ENCODE results near the gene FLYWCH2. TPM values are rescaled to one million over a fixed set of nuclear protein-coding genes. Genes with fewer than 3 reads are reported as not detected.

Gene FLYWCH2
- total and polyA plus RNA-seq, 2 of the 13 experiments (the other 11 are each of a cell fraction or from before 2014, with no cell fraction given): 16.9 to 19.8 TPM

- 0 out of 2 replicates have a peak, but pooled peaks have one; percentile 56 for TF ChIP-seq KDM4B (CRISPR knock-in tag; IDR thresholded peaks at IDR 0.05)
- TF ChIP-seq ZMAT3 (CRISPR knock-in tag; conservative IDR thresholded peaks at IDR 0.05): peak; percentile 75; the same call in 1 of the 2 replicates
- peak; percentile 46; the same call in 1 of the 2 replicates for TF ChIP-seq ZNF580 (CRISPR knock-in tag; IDR thresholded peaks at IDR 0.05; ENCODE audit: borderline replicate concordance, low read depth)
- TF ChIP-seq, protein P1, sequence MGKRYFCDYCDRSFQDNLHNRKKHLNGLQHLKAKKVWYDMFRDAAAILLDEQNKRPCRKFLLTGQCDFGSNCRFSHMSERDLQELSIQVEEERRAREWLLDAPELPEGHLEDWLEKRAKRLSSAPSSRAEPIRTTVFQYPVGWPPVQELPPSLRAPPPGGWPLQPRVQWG (CRISPR knock-in tag; IDR thresholded peaks at IDR 0.05; ENCODE audit: borderline replicate concordance, low read depth): no peak
- peak; percentile 26; the same call in 1 of the 2 replicates for TF ChIP-seq ZNF30 (CRISPR knock-in tag; IDR thresholded peaks at IDR 0.05)
- TF ChIP-seq HIVEP1 (CRISPR knock-in tag; IDR thresholded peaks at IDR 0.05): peak; percentile 80; the same call in 1 of the 2 replicates
- TF ChIP-seq ATF7-NPFF (CRISPR knock-in tag; IDR thresholded peaks at IDR 0.05; ENCODE audit: low read depth): peak; percentile 48; the same call in 1 of the 2 replicates
- TF ChIP-seq SP4 (CRISPR knock-in tag; IDR thresholded peaks at IDR 0.05): peak; percentile 60
- TF ChIP-seq, protein P2, sequence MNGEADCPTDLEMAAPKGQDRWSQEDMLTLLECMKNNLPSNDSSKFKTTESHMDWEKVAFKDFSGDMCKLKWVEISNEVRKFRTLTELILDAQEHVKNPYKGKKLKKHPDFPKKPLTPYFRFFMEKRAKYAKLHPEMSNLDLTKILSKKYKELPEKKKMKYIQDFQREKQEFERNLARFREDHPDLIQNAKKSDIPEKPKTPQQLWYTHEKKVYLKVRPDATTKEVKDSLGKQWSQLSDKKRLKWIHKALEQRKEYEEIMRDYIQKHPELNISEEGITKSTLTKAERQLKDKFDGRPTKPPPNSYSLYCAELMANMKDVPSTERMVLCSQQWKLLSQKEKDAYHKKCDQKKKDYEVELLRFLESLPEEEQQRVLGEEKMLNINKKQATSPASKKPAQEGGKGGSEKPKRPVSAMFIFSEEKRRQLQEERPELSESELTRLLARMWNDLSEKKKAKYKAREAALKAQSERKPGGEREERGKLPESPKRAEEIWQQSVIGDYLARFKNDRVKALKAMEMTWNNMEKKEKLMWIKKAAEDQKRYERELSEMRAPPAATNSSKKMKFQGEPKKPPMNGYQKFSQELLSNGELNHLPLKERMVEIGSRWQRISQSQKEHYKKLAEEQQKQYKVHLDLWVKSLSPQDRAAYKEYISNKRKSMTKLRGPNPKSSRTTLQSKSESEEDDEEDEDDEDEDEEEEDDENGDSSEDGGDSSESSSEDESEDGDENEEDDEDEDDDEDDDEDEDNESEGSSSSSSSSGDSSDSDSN (CRISPR knock-in tag; IDR thresholded peaks at IDR 0.05): peak; percentile 56; the same call in 1 of the 2 replicates
- 0 out of 2 replicates have a peak, but pooled peaks have one; percentile 72 for TF ChIP-seq ARNT2 (CRISPR knock-in tag; IDR thresholded peaks at IDR 0.05; ENCODE audit: low read depth)
- no peak for TF ChIP-seq NFIB (CRISPR knock-in tag; IDR thresholded peaks at IDR 0.05; ENCODE audit: borderline replicate concordance)
- peak; percentile 27; the same call in 1 of the 2 replicates for TF ChIP-seq ZNF639 (CRISPR knock-in tag; conservative IDR thresholded peaks at IDR 0.05)
- no peak for TF ChIP-seq ZNF235 (CRISPR knock-in tag; IDR thresholded peaks at IDR 0.05; ENCODE audit: borderline replicate concordance)
- TF ChIP-seq BCLAF1 (IDR thresholded peaks at IDR 0.05): no peak
- 0 out of 2 replicates have a peak, but pooled peaks have one; percentile 39 for TF ChIP-seq XBP1 (CRISPR knock-in tag; IDR thresholded peaks at IDR 0.05)
- TF ChIP-seq, protein P3, sequence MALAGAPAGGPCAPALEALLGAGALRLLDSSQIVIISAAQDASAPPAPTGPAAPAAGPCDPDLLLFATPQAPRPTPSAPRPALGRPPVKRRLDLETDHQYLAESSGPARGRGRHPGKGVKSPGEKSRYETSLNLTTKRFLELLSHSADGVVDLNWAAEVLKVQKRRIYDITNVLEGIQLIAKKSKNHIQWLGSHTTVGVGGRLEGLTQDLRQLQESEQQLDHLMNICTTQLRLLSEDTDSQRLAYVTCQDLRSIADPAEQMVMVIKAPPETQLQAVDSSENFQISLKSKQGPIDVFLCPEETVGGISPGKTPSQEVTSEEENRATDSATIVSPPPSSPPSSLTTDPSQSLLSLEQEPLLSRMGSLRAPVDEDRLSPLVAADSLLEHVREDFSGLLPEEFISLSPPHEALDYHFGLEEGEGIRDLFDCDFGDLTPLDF (CRISPR knock-in tag; IDR thresholded peaks at IDR 0.05): no peak
- TF ChIP-seq IKZF5 (CRISPR knock-in tag; IDR thresholded peaks at IDR 0.05): peak; percentile 80
- peak; percentile 73; the same call in 1 of the 2 replicates for TF ChIP-seq ZBTB38 (CRISPR knock-in tag; IDR thresholded peaks at IDR 0.05)
Measured at GRCh38 chr16:2867987-2868789, 14.8 kb upstream of the FLYWCH2 start (continued).

All from HepG2 (cell line).